Endothelial cell of umbilical vein (primary cell): ENCODE results near the gene TMEM200B. TPM values are rescaled to one million over a fixed set of nuclear protein-coding genes. Genes with fewer than 3 reads are reported as not detected.

Experiments
- BruUV-seq: library from RNA; stranded (reverse); fragments of 400-500 nt; replicated peaks from 2 replicates; lab custom pipeline; 2021; lab: Mats Ljungman, UMichigan
- CTCF ChIA-PET: fragments of 300-600, 350-600 bp; sonication (Branson Sonifier 250); formaldehyde crosslinking; loops from one replicate; lab custom pipeline; 2021; ENCODE audit warnings: antibody characterized with exemption, inconsistent platforms; lab: Charles Lee
- POLR2A ChIA-PET: fragments of 300-600, 350-600 bp; sonication (Branson Sonifier 250); formaldehyde crosslinking; loops from one replicate; lab custom pipeline; 2021; ENCODE audit warnings: antibody characterized with exemption, inconsistent platforms; lab: Charles Lee
- DNase-seq: peaks from one replicate; pipeline ENCODE4 v3.0.0-alpha.2; 2011; ENCODE audit warnings: low read depth, low spot score
- FAIRE-seq: peaks from 2 replicates; lab custom pipeline; 2011; peaks lifted over from hg19 to GRCh38; lab: Jason Lieb, UNC
- H2AFZ ChIP-seq: 2 replicates; pipeline ENCODE4 v1.6.0; 2012; ENCODE audit warnings: low read depth, low read length, control low read depth, inconsistent platforms
- H3K27ac ChIP-seq: 2 replicates; pipeline ENCODE4 v1.5.1; 2011; ENCODE audit warnings: low read depth, mild to moderate bottlenecking, control low read depth, low read length, moderate library complexity; ENCODE audit not compliant: insufficient read depth
- H3K27me3 ChIP-seq, 2 experiments: 2 replicates each; pipeline versions ENCODE4 v1.6.0 to v1.6.1; 2011; ENCODE audit warnings: low read length in 2 of 2, mixed read lengths in 1 of 2; ENCODE audit not compliant: control insufficient read depth in 2 of 2, insufficient read depth in 2 of 2
- H3K36me3 ChIP-seq, 2 experiments: 2 replicates in 1 of 2; 3 replicates in 1 of 2; pipeline ENCODE4 v1.5.1; 2011; ENCODE audit warnings: low read length in 2 of 2, mild to moderate bottlenecking in 1 of 2, moderate library complexity in 1 of 2; ENCODE audit not compliant: control insufficient read depth in 2 of 2, insufficient read depth in 2 of 2; ENCODE audit errors: extremely low read depth in 1 of 2
- H3K4me1 ChIP-seq: 3 replicates; pipeline ENCODE4 v1.5.1; 2011; ENCODE audit warnings: mild to moderate bottlenecking, low read length; ENCODE audit not compliant: control insufficient read depth, insufficient read depth; ENCODE audit errors: extremely low read depth
- H3K4me2 ChIP-seq: 2 replicates; pipeline ENCODE4 v1.6.1; 2011; ENCODE audit warnings: low read length, control low read depth, mixed read lengths; ENCODE audit not compliant: insufficient read depth
- H3K4me3 ChIP-seq, 3 experiments: fragments of 200-600 bp in 1 of 3; sonication (generic), shearing (Covaris generic) in 1 of 3; replicated peaks in 1 of 3; 2 replicates each; pipeline ENCODE4 v1.5.1; 2011 to 2016; ENCODE audit warnings: control low read depth in 3 of 3, low read length in 3 of 3, mild to moderate bottlenecking in 2 of 3, inconsistent platforms in 1 of 3, low read depth in 1 of 3, moderate library complexity in 1 of 3; ENCODE audit not compliant: insufficient read depth in 1 of 3
- H3K79me2 ChIP-seq: 2 replicates; pipeline ENCODE4 v1.6.0; 2012; ENCODE audit warnings: low read length, inconsistent platforms; ENCODE audit not compliant: control insufficient read depth, insufficient read depth
- H3K9ac ChIP-seq: replicated peaks from 2 replicates; pipeline ENCODE3; 2011; ENCODE audit warnings: low read length, control low read depth; ENCODE audit not compliant: insufficient read depth; ENCODE audit errors: extremely low read depth
- H3K9me1 ChIP-seq: replicated peaks from 3 replicates; pipeline ENCODE4 v1.6.0; 2011; ENCODE audit warnings: mild to moderate bottlenecking, low read length; ENCODE audit not compliant: control insufficient read depth, insufficient read depth; ENCODE audit errors: extremely low read depth
- H3K9me3 ChIP-seq: replicated peaks from 2 replicates; pipeline ENCODE4 v1.5.1; 2012; ENCODE audit warnings: low read length, inconsistent platforms; ENCODE audit not compliant: control insufficient read depth, insufficient read depth
- H4K20me1 ChIP-seq: replicated peaks from 2 replicates; pipeline ENCODE3; 2011; ENCODE audit warnings: mild to moderate bottlenecking, low read length; ENCODE audit not compliant: control insufficient read depth, insufficient read depth; ENCODE audit errors: extremely low read depth
- EZH2 ChIP-seq: IDR thresholded peaks from 2 replicates; pipeline ENCODE4 v1.6.1; 2012; ENCODE audit warnings: borderline replicate concordance, low read depth, mild to moderate bottlenecking, moderate library complexity, low read length, inconsistent platforms; ENCODE audit not compliant: severe bottlenecking
- FOS ChIP-seq: IDR thresholded peaks from 2 replicates; pipeline ENCODE4 v1.6.1; 2011; ENCODE audit warnings: mild to moderate bottlenecking, low read length, moderate library complexity, borderline replicate concordance; ENCODE audit not compliant: insufficient read depth
- GATA2 ChIP-seq: IDR thresholded peaks from 2 replicates; pipeline ENCODE4 v1.7.0; 2011; ENCODE audit warnings: low read depth, mild to moderate bottlenecking, moderate library complexity, mixed read lengths, low read length; ENCODE audit not compliant: insufficient read length, insufficient read depth
- JUN ChIP-seq: IDR thresholded peaks from 2 replicates; pipeline ENCODE4 v1.6.1; 2011; ENCODE audit warnings: borderline replicate concordance, low read depth; ENCODE audit not compliant: insufficient read length, insufficient read depth
- MYC ChIP-seq: IDR thresholded peaks from one replicate; pipeline ENCODE4 v1.6.1; 2011; ENCODE audit warnings: mild to moderate bottlenecking, low read depth, low read length
- POLR2A ChIP-seq: IDR thresholded peaks from 2 replicates; pipeline ENCODE4 v1.6.1; 2012; ENCODE audit warnings: low read depth, mild to moderate bottlenecking, control low read depth, low read length
- POLR2AphosphoS5 ChIP-seq: IDR thresholded peaks from 2 replicates; pipeline ENCODE4 v1.6.1; 2012; ENCODE audit warnings: low read depth, mild to moderate bottlenecking, control low read depth, low read length, moderate library complexity; ENCODE audit not compliant: insufficient read depth
- dilution Hi-C: fragments of 300-500 bp; cut with MboI; formaldehyde crosslinking; loops from one replicate; pipeline ENCODE4 v1.15.0; 2019; ENCODE audit warnings: low sequenced_read_pairs; ENCODE audit not compliant: extremely low pct_ligation_motif_present
- intact Hi-C: fragments of 100-400 bp; cut with micrococcal nuclease; formaldehyde crosslinking; loops from one replicate; pipeline ENCODE4 v1.10.0; 2022
- polyA plus RNA-seq, 4 experiments: library from polyadenylated mRNA; depleted of rRNA in 3 of 4; stranded (reverse) in 3 of 4; unstranded in 1 of 4; fragments of >200 nt; gene quantifications; 2 replicates each; pipeline versions ENCODE4 v1.2.1 to v1.2.3, GENCODE V29; 2011 to 2012; ENCODE audit warnings: missing spikeins in 1 of 4
- total RNA-seq: library from RNA; stranded (reverse); gene quantifications from 2 replicates; pipeline ENCODE4 v1.2.3, GENCODE V29; 2021
- TF ChIP-seq, protein P1 (sequence below): IDR thresholded peaks from 2 replicates; pipeline ENCODE4 v1.6.1; 2011; ENCODE audit not compliant: insufficient read depth, insufficient read length
- TF ChIP-seq, protein P2 (sequence below), 2 donors: IDR thresholded peaks; 1 replicate in 1 of 2; 2 replicates in 1 of 2; pipeline ENCODE4 v1.5.1; 2011; ENCODE audit warnings: low read length in 2 of 2, mild to moderate bottlenecking in 2 of 2, moderate library complexity in 2 of 2, control low read depth in 1 of 2, inconsistent platforms in 1 of 2, low read depth in 1 of 2; ENCODE audit not compliant: insufficient read depth in 1 of 2; ENCODE audit errors: extremely low read depth in 1 of 2

The TMEM200B gene
- total and polyA plus RNA-seq, 2 donors (not counting 3 experiments of a cell fraction or from before 2014, with no cell fraction given) = 0.72 to 1.6 TPM

DNA sequence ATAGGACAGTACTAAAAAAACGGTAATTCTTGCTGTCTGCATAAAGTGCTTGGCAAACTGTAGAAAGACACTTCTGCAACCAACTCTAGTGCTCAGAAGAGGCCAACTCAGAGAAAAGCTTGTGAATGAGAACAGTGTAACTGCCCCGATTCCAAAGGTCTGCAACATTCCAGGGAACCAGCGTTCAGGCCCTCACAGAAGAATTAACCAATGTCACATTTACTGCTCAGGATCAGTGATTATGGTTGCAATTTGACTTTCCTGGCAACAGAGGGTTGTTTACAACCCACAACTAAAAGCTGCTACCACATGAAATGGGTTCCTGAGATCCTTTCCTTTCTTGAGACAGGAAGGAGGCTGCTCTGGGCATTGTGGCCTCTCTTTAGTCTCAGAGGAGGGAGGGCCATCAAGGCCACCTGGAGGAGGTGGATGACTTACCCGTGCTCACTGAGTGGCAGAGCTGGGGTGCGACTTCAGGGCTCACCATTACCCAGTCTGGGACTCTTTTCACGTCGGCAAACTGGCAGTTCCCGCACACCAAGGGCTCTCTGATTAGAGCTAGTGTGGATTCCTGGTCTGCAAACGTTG lies 42.7 kb upstream of the TMEM200B start:
- Histone ChIP-seq H3K27ac (no peak overlapping the region), H3K9me1 (no peaks in the 10 kb centered on the region), H3K79me2 (peaks cover 98% of the 10 kb centered on the region), H3K36me3 (peaks cover 7 to 20% of the 10 kb centered on the region in 2 experiments), H3K9me3 (no peaks in the 10 kb centered on the region), H3K4me2 (no peak overlapping the region), H3K9ac (no peak overlapping the region), H3K27me3 (no peaks in the 10 kb centered on the region), H3K4me3 (no peak overlapping the region), H4K20me1 (peaks cover 11% of the 10 kb centered on the region), H2AFZ (no peak overlapping the region), H3K4me1 (no peaks in the 10 kb centered on the region)
- dilution Hi-C loops = no loop called here
- POLR2A ChIA-PET = interaction anchor here (0.5 kb wide), 1 partner anchor 472 kb away, joined by 5 read pairs; no protein-coding TSS in a partner anchor
- intact Hi-C loops = no loop called here
- TF ChIP-seq MYC (no peak), EZH2 (no peak), GATA2 (no peak), POLR2AphosphoS5 (no peak), FOS (no peak), POLR2A (no peak), JUN (no peak)
- TF ChIP-seq, protein P1, sequence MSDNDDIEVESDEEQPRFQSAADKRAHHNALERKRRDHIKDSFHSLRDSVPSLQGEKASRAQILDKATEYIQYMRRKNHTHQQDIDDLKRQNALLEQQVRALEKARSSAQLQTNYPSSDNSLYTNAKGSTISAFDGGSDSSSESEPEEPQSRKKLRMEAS = no peak
- TF ChIP-seq, protein P2, sequence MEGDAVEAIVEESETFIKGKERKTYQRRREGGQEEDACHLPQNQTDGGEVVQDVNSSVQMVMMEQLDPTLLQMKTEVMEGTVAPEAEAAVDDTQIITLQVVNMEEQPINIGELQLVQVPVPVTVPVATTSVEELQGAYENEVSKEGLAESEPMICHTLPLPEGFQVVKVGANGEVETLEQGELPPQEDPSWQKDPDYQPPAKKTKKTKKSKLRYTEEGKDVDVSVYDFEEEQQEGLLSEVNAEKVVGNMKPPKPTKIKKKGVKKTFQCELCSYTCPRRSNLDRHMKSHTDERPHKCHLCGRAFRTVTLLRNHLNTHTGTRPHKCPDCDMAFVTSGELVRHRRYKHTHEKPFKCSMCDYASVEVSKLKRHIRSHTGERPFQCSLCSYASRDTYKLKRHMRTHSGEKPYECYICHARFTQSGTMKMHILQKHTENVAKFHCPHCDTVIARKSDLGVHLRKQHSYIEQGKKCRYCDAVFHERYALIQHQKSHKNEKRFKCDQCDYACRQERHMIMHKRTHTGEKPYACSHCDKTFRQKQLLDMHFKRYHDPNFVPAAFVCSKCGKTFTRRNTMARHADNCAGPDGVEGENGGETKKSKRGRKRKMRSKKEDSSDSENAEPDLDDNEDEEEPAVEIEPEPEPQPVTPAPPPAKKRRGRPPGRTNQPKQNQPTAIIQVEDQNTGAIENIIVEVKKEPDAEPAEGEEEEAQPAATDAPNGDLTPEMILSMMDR (IDR thresholded peaks at IDR 0.05; ENCODE audit: extremely low read depth in 1 of 2, insufficient read depth in 1 of 2, low read depth in 1 of 2, low read length in 2 of 2) = no peak
- CTCF ChIA-PET = interaction anchor here (1.3 to 2.9 kb wide), 3 partner anchors 9 to 289 kb away, joined by 3 to 11 read pairs (median 5); partner anchors contain the start of gene SRSF4
- DNase-seq (no peak), FAIRE-seq (no peak)
- no TSS peak for BruUV-seq
